GM12878 (cell line): ENCODE data around the gene UACA. TPM values are rescaled to one million over a fixed set of nuclear protein-coding genes. Genes with fewer than 3 reads are reported as not detected.

Source experiments
- ATAC-seq: fragments of 200-7000 bp; cut with Tn5 transposase; 3 replicates; pipeline ENCODE4 v1.9.1; 2020; ENCODE audit warnings: mild to moderate bottlenecking, moderate library complexity
- BruUV-seq: library from RNA; stranded (reverse); fragments of 400-500 nt; replicated peaks from 2 replicates; lab custom pipeline; 2021; lab: Mats Ljungman, UMichigan
- CTCF ChIA-PET: fragments of 300-600 bp; sonication (Branson Sonifier 250); formaldehyde crosslinking; extraction: SDS; loops from one replicate; lab custom pipeline; 2021; ENCODE audit warnings: inconsistent platforms; lab: Yijun Ruan, JAX
- POLR2A ChIA-PET: fragments of 350-600 bp; formaldehyde crosslinking; extraction: SDS; loops from one replicate; lab custom pipeline; 2021; ENCODE audit warnings: inconsistent platforms; lab: Charles Lee
- RAD21 ChIA-PET: fragments of 300-600 bp; sonication (Branson Sonifier 250); formaldehyde crosslinking; loops from one replicate; lab custom pipeline; 2023; ENCODE audit warnings: antibody characterized with exemption; ENCODE audit not compliant: unreplicated experiment; lab: Charles Lee
- SMC1A ChIA-PET: fragments of 300-600 bp; sonication (Branson Sonifier 250); formaldehyde crosslinking; loops from one replicate; lab custom pipeline; 2023; ENCODE audit not compliant: unreplicated experiment, uncharacterized antibody; lab: Charles Lee
- DNase-seq: peaks from one replicate; pipeline ENCODE4 v3.0.0-alpha.2; 2011; ENCODE audit warnings: low read depth, low spot score
- FAIRE-seq: peaks from 3 replicates; lab custom pipeline; 2011; peaks lifted over from hg19 to GRCh38; lab: Jason Lieb, UNC
- H2AFZ ChIP-seq: 2 replicates; pipeline ENCODE4 v1.6.0; 2011; ENCODE audit warnings: low read depth, low read length, control low read depth; ENCODE audit not compliant: control insufficient read depth
- H3K27ac ChIP-seq: 2 replicates; pipeline ENCODE4 v1.5.1; 2011; ENCODE audit warnings: control low read depth; ENCODE audit not compliant: control insufficient read depth, insufficient read depth
- H3K27me3 ChIP-seq, 2 experiments: replicated peaks in 1 of 2; 2 replicates each; pipeline versions ENCODE4 v1.6.0 to v1.6.1; 2011; ENCODE audit warnings: low read length in 1 of 2; ENCODE audit not compliant: control insufficient read depth in 2 of 2, insufficient read depth in 2 of 2
- H3K36me3 ChIP-seq, 2 experiments: 2 replicates each; pipeline ENCODE4 v1.5.1; 2011; ENCODE audit warnings: low read length in 1 of 2; ENCODE audit not compliant: control insufficient read depth in 2 of 2, insufficient read depth in 2 of 2
- H3K4me1 ChIP-seq: 2 replicates; pipeline ENCODE4 v1.6.1; 2011; ENCODE audit warnings: mild to moderate bottlenecking, low read length, moderate library complexity, mixed read lengths; ENCODE audit not compliant: control insufficient read depth, insufficient read depth
- H3K4me2 ChIP-seq: 2 replicates; pipeline ENCODE4 v1.6.0; 2011; ENCODE audit warnings: control low read depth; ENCODE audit not compliant: control insufficient read depth, insufficient read depth
- H3K4me3 ChIP-seq: fragments of 200-600 bp; sonication (generic); 2 replicates; pipeline ENCODE4 v1.5.1; 2016
- H3K79me2 ChIP-seq: 2 replicates; pipeline ENCODE4 v1.6.0; 2011; ENCODE audit warnings: low read length; ENCODE audit not compliant: control insufficient read depth, insufficient read depth
- H3K9ac ChIP-seq: 2 replicates; pipeline ENCODE4 v1.8.0; 2011; ENCODE audit warnings: low read length, control low read depth, mixed read lengths; ENCODE audit not compliant: control insufficient read depth, insufficient read depth
- H3K9me3 ChIP-seq: replicated peaks from 3 replicates; pipeline ENCODE4 v1.5.1; 2011; ENCODE audit warnings: mild to moderate bottlenecking, low read length; ENCODE audit not compliant: control insufficient read depth, insufficient read depth
- H4K20me1 ChIP-seq: 2 replicates; pipeline ENCODE4 v1.6.0; 2011; ENCODE audit not compliant: control insufficient read depth, insufficient read depth
- ATF7 ChIP-seq: fragments of 450-650 bp; IDR thresholded peaks from 2 replicates; pipeline ENCODE4 v1.6.1; 2016; ENCODE audit warnings: low read depth, mild to moderate bottlenecking
- IKZF2 ChIP-seq, 2 experiments: fragments of 450-650 bp; IDR thresholded peaks; 2 replicates each; pipeline ENCODE4 v1.6.1; 2017; ENCODE audit warnings: mild to moderate bottlenecking in 2 of 2, moderate library complexity in 2 of 2
- NR2C1 ChIP-seq: fragments of 450-650 bp; IDR thresholded peaks from 2 replicates; pipeline ENCODE4 v1.6.1; 2017; ENCODE audit warnings: antibody characterized with exemption, mild to moderate bottlenecking, moderate library complexity
- WGBS: methylation state at CpG from one replicate; pipeline ENCODE4 v1.1.6; 2016; ENCODE audit warnings: low lambda C conversion rate; ENCODE audit not compliant: insufficient replicate concordance, insufficient coverage; ENCODE audit errors: missing lambda C conversion rate; 5-methylcytosine and 5-hydroxymethylcytosine counted together
- in situ Hi-C: fragments of 300-500 bp; cut with MboI; formaldehyde crosslinking; loops from 9 replicates; pipeline ENCODE4 v1.14.3; 2018; ENCODE audit warnings: mixed read lengths
- intact Hi-C: fragments of 100-400 bp; cut with micrococcal nuclease; formaldehyde crosslinking; loops from one replicate; pipeline ENCODE4 v1.14.2; 2022; ENCODE audit not compliant: unreplicated experiment
- polyA plus RNA-seq, 11 experiments: library from polyadenylated mRNA; depleted of rRNA in 4 of 11; unstranded in 6 of 11; stranded (reverse) in 5 of 11; fragments of >200 nt; fragmentation: Nextera tagmentation in 4 of 11; fragmentation: Illumina TruSeq in 1 of 11; extraction: Ambion mirVana in 4 of 11; extraction: Trizol in 1 of 11; gene quantifications; 1 replicate in 1 of 11; 2 replicates in 10 of 11; pipeline versions ENCODE4 v1.2.1 to v1.2.3, GENCODE V29; 2011 to 2016; ENCODE audit warnings: inconsistent platforms in 2 of 11, missing spikeins in 2 of 11, low read depth in 1 of 11
- total RNA-seq, 4 experiments: library from RNA; depleted of rRNA in 3 of 4; stranded (reverse); fragments of >200 nt in 3 of 4; fragmentation: Illumina TruSeq in 1 of 4; extraction: Trizol in 1 of 4; gene quantifications; 2 replicates each; pipeline versions ENCODE4 v1.2.1 to v1.2.3, GENCODE V29; 2013 to 2021
- TF ChIP-seq, protein P1 (sequence below): fragments of 450-650 bp; IDR thresholded peaks from 2 replicates; pipeline ENCODE4 v1.6.1; 2016; ENCODE audit warnings: mild to moderate bottlenecking, moderate library complexity, borderline replicate concordance
- TF ChIP-seq, protein P2 (sequence below): IDR thresholded peaks from 2 replicates; pipeline ENCODE4 v1.6.1; 2011; ENCODE audit warnings: mild to moderate bottlenecking, low read depth, low read length, moderate library complexity; ENCODE audit not compliant: insufficient replicate concordance

UACA gene
- total and polyA plus RNA-seq, 10 of the 15 experiments (the other 5 are each of a cell fraction or from before 2014, with no cell fraction given): 0.30 to 4.0 (median 2.0) TPM

DNA sequence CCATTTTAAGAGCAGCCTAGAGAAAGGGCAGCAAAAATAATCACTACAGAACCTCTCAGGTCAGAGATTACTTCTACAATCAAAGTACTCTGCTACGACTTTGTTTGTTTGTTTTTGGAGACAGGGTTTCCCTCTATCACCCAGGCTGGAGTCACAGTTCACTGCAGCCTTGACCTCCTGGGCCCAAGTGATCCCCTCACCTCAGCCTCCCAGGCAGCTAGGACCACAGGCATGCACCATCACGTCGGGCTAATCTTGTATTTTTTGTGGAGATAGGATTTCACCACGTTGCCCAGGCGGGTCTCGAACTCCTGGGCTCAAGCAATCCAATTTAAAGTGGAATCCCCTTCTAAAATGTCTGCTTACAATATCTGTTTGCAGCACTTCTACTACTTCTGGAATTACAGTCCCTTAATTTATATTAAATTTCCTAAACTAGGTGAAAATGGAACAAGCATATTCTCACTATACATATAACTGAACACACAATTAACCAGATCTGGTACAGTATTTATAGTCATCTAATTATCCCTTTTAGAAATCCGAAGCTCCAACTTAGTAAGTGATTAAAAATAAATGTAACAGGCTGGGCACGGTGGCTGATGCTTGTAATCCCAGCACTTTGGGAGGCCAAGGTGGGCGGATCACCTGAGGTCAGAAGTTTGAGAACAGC is 4.4 kb downstream of the UACA start:
- Histone ChIP-seq H3K4me2 (no peak overlapping the region), H3K79me2 (no peaks in the 10 kb centered on the region), H3K9me3 (no peaks in the 10 kb centered on the region), H3K9ac (no peak overlapping the region), H4K20me1 (no peaks in the 10 kb centered on the region), H3K4me3 (no peak overlapping the region), H3K4me1 (no peaks in the 10 kb centered on the region), H3K36me3 (no peaks in the 10 kb centered on the region), H3K27ac (no peak overlapping the region), H3K27me3 (peaks cover 0 to 5% of the 10 kb centered on the region in 2 experiments; a peak in 2 of 4 replicates), H2AFZ (no peak overlapping the region)
- intact Hi-C loops: no loop called here
- RAD21 ChIA-PET: no interaction called here
- no peak for DNase-seq
- no peak for FAIRE-seq
- CTCF ChIA-PET: no interaction called here
- SMC1A ChIA-PET: no interaction called here
- POLR2A ChIA-PET: no interaction called here
- no peak for ATAC-seq
- in situ Hi-C loops: no loop called here
- 33% methylated on average over 9 of the region's 9 CpGs for WGBS
- no peak for TF ChIP-seq ATF7
- TF ChIP-seq, protein P1, sequence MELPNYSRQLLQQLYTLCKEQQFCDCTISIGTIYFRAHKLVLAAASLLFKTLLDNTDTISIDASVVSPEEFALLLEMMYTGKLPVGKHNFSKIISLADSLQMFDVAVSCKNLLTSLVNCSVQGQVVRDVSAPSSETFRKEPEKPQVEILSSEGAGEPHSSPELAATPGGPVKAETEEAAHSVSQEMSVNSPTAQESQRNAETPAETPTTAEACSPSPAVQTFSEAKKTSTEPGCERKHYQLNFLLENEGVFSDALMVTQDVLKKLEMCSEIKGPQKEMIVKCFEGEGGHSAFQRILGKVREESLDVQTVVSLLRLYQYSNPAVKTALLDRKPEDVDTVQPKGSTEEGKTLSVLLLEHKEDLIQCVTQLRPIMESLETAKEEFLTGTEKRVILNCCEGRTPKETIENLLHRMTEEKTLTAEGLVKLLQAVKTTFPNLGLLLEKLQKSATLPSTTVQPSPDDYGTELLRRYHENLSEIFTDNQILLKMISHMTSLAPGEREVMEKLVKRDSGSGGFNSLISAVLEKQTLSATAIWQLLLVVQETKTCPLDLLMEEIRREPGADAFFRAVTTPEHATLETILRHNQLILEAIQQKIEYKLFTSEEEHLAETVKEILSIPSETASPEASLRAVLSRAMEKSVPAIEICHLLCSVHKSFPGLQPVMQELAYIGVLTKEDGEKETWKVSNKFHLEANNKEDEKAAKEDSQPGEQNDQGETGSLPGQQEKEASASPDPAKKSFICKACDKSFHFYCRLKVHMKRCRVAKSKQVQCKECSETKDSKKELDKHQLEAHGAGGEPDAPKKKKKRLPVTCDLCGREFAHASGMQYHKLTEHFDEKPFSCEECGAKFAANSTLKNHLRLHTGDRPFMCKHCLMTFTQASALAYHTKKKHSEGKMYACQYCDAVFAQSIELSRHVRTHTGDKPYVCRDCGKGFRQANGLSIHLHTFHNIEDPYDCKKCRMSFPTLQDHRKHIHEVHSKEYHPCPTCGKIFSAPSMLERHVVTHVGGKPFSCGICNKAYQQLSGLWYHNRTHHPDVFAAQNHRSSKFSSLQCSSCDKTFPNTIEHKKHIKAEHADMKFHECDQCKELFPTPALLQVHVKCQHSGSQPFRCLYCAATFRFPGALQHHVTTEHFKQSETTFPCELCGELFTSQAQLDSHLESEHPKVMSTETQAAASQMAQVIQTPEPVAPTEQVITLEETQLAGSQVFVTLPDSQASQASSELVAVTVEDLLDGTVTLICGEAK: no peak
- TF ChIP-seq, protein P2, sequence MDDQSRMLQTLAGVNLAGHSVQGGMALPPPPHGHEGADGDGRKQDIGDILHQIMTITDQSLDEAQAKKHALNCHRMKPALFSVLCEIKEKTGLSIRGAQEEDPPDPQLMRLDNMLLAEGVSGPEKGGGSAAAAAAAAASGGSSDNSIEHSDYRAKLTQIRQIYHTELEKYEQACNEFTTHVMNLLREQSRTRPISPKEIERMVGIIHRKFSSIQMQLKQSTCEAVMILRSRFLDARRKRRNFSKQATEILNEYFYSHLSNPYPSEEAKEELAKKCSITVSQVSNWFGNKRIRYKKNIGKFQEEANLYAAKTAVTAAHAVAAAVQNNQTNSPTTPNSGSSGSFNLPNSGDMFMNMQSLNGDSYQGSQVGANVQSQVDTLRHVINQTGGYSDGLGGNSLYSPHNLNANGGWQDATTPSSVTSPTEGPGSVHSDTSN: no peak
- TF ChIP-seq NR2C1: no peak
- no peak for TF ChIP-seq IKZF2 (IDR thresholded peaks at IDR 0.05)
- no TSS peak for BruUV-seq
